Measurements from ENCODE around the gene ZNF574.

- TF ChIP-seq POLR2AphosphoS5 (IDR thresholded peaks at IDR 0.05; ENCODE audit: low read depth) (no peak), CTCF (IDR thresholded peaks at IDR 0.05; ENCODE audit: insufficient read depth, low read length) (no peak), REST (IDR thresholded peaks at IDR 0.05; ENCODE audit: insufficient replicate concordance, low read depth) (no peak)
Observed at GRCh38 chr19:42086770-42087550, 11.0 kb downstream of the ZNF574 start.

Measured in HL-60 (cell line).